GM12878 (cell line): ENCODE measurements around the gene ANKRD11. TPM values are rescaled to one million over a fixed set of nuclear protein-coding genes. Genes with fewer than 3 reads are reported as not detected.

ENCODE experiments used
- ATF3 ChIP-seq: IDR thresholded peaks from 2 replicates; pipeline ENCODE4 v1.6.1; 2011; ENCODE audit warnings: low read depth, mild to moderate bottlenecking, low read length, moderate library complexity, borderline replicate concordance; ENCODE audit errors: extremely low read depth
- CHD4 ChIP-seq: fragments of 200-600 bp; sonication (generic); IDR thresholded peaks from 2 replicates; pipeline ENCODE4 v1.6.1; 2016; ENCODE audit warnings: mild to moderate bottlenecking
- EP300 ChIP-seq, 2 experiments: fragments of 150-350 bp in 1 of 2; IDR thresholded peaks; 2 replicates each; pipeline ENCODE4 v1.6.1; 2011 to 2012; ENCODE audit warnings: low read depth in 2 of 2, low read length in 2 of 2, borderline replicate concordance in 1 of 2, improper control_type of control experiment in 1 of 2, inconsistent platforms in 1 of 2; ENCODE audit not compliant: control insufficient read depth in 1 of 2
- FOS ChIP-seq: IDR thresholded peaks from 3 replicates; pipeline ENCODE4 v1.6.1; 2011; ENCODE audit warnings: borderline replicate concordance; ENCODE audit not compliant: insufficient read length; ENCODE audit errors: extremely low read depth
- IKZF1 ChIP-seq: fragments of 450-650 bp; conservative IDR thresholded peaks from 2 replicates; pipeline ENCODE4 v1.6.1; 2017; ENCODE audit warnings: antibody characterized with exemption, mild to moderate bottlenecking
- MYC ChIP-seq: IDR thresholded peaks from 2 replicates; pipeline ENCODE4 v1.6.1; 2011; ENCODE audit warnings: mild to moderate bottlenecking, low read length, moderate library complexity, inconsistent platforms; ENCODE audit not compliant: insufficient read depth, insufficient replicate concordance, insufficient read length, severe bottlenecking
- RAD21 ChIP-seq: IDR thresholded peaks from 2 replicates; pipeline ENCODE4 v1.6.1; 2011; ENCODE audit warnings: mild to moderate bottlenecking, low read depth, low read length, moderate library complexity; ENCODE audit not compliant: insufficient read depth
- WRNIP1 ChIP-seq: IDR thresholded peaks from 2 replicates; pipeline ENCODE4 v1.6.1; 2011; ENCODE audit warnings: low read depth, low read length, improper control_type of control experiment, borderline replicate concordance
- ZNF217 ChIP-seq: fragments of 450-650 bp; IDR thresholded peaks from 2 replicates; pipeline ENCODE4 v1.6.1; 2017; ENCODE audit warnings: antibody characterized with exemption, mild to moderate bottlenecking
- ZNF274 ChIP-seq: IDR thresholded peaks from one replicate; pipeline ENCODE4 v1.8.0; 2011; ENCODE audit not compliant: insufficient read length, insufficient read depth
- ZNF384 ChIP-seq: IDR thresholded peaks from 2 replicates; pipeline ENCODE4 v1.6.1; 2012; ENCODE audit warnings: low read depth, mild to moderate bottlenecking, low read length, improper control_type of control experiment, borderline replicate concordance
- ZNF687 ChIP-seq: fragments of 450-650 bp; IDR thresholded peaks from 2 replicates; pipeline ENCODE4 v1.6.1; 2017; ENCODE audit warnings: mild to moderate bottlenecking, moderate library complexity
- polyA plus RNA-seq, 11 experiments: library from polyadenylated mRNA; depleted of rRNA in 4 of 11; unstranded in 6 of 11; stranded (reverse) in 5 of 11; fragments of >200 nt; fragmentation: Nextera tagmentation in 4 of 11; fragmentation: Illumina TruSeq in 1 of 11; extraction: Ambion mirVana in 4 of 11; extraction: Trizol in 1 of 11; gene quantifications; 1 replicate in 1 of 11; 2 replicates in 10 of 11; pipeline versions ENCODE4 v1.2.1 to v1.2.3, GENCODE V29; 2011 to 2016; ENCODE audit warnings: inconsistent platforms in 2 of 11, missing spikeins in 2 of 11, low read depth in 1 of 11
- total RNA-seq, 4 experiments: library from RNA; depleted of rRNA in 3 of 4; stranded (reverse); fragments of >200 nt in 3 of 4; fragmentation: Illumina TruSeq in 1 of 4; extraction: Trizol in 1 of 4; gene quantifications; 2 replicates each; pipeline versions ENCODE4 v1.2.1 to v1.2.3, GENCODE V29; 2013 to 2021
- TF ChIP-seq, protein P1 (sequence below): fragments of 450-650 bp; formaldehyde crosslinking; IDR thresholded peaks from 2 replicates; pipeline ENCODE4 v1.4.0; 2020; ENCODE audit warnings: mild to moderate bottlenecking, moderate library complexity
- TF ChIP-seq, protein P2 (sequence below): fragments of 450-650 bp; IDR thresholded peaks from 2 replicates; pipeline ENCODE4 v1.6.1; 2017; ENCODE audit warnings: antibody characterized with exemption, mild to moderate bottlenecking, moderate library complexity
- TF ChIP-seq, protein P3 (sequence below): IDR thresholded peaks from 2 replicates; pipeline ENCODE4 v1.6.1; 2011; ENCODE audit warnings: mild to moderate bottlenecking, low read depth, low read length, moderate library complexity; ENCODE audit not compliant: insufficient replicate concordance

Gene ANKRD11
- total and polyA plus RNA-seq, 10 of the 15 experiments (the other 5 are each of a cell fraction or from before 2014, with no cell fraction given) = 5.1 to 103 (median 27.4) TPM

DNA sequence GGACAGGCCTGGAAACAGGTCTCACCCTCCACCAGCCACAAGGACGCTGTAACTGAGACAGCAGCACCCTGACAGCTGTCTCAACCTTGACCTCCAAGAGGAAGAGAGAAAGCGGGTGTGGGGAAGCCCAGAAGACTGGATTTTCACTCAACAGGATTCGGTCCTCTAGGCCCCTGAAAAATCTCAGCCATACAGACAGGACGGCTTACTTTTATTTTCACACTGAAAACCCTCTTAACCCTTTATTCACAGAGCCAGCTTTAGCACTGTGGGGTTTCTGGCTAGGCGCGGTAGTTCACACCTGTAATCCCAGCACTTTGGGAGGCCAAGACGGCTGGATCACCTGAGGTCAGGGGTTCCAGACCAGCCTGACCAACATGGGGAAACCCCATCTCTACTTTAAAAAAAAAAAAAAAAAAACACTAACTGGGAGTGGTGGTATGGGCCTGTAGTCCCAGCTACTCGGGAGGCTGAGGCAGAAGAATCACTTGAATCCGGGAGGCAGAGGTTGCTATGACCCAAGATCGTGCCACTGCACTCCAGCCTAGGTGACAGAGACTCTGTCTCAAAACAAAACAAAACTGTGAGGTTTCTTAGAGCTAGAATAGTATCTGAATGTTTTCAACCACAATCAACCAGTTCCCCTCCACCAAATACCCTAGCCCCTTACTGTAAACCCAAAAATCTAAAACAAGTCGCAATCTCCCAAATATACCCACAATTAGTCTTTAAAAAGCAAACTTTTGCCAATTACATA is 5.3 kb downstream of the ANKRD11 start (continued):
- TF ChIP-seq, protein P1, sequence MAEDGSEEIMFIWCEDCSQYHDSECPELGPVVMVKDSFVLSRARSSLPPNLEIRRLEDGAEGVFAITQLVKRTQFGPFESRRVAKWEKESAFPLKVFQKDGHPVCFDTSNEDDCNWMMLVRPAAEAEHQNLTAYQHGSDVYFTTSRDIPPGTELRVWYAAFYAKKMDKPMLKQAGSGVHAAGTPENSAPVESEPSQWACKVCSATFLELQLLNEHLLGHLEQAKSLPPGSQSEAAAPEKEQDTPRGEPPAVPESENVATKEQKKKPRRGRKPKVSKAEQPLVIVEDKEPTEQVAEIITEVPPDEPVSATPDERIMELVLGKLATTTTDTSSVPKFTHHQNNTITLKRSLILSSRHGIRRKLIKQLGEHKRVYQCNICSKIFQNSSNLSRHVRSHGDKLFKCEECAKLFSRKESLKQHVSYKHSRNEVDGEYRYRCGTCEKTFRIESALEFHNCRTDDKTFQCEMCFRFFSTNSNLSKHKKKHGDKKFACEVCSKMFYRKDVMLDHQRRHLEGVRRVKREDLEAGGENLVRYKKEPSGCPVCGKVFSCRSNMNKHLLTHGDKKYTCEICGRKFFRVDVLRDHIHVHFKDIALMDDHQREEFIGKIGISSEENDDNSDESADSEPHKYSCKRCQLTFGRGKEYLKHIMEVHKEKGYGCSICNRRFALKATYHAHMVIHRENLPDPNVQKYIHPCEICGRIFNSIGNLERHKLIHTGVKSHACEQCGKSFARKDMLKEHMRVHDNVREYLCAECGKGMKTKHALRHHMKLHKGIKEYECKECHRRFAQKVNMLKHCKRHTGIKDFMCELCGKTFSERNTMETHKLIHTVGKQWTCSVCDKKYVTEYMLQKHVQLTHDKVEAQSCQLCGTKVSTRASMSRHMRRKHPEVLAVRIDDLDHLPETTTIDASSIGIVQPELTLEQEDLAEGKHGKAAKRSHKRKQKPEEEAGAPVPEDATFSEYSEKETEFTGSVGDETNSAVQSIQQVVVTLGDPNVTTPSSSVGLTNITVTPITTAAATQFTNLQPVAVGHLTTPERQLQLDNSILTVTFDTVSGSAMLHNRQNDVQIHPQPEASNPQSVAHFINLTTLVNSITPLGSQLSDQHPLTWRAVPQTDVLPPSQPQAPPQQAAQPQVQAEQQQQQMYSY = no peak
- TF ChIP-seq, protein P2, sequence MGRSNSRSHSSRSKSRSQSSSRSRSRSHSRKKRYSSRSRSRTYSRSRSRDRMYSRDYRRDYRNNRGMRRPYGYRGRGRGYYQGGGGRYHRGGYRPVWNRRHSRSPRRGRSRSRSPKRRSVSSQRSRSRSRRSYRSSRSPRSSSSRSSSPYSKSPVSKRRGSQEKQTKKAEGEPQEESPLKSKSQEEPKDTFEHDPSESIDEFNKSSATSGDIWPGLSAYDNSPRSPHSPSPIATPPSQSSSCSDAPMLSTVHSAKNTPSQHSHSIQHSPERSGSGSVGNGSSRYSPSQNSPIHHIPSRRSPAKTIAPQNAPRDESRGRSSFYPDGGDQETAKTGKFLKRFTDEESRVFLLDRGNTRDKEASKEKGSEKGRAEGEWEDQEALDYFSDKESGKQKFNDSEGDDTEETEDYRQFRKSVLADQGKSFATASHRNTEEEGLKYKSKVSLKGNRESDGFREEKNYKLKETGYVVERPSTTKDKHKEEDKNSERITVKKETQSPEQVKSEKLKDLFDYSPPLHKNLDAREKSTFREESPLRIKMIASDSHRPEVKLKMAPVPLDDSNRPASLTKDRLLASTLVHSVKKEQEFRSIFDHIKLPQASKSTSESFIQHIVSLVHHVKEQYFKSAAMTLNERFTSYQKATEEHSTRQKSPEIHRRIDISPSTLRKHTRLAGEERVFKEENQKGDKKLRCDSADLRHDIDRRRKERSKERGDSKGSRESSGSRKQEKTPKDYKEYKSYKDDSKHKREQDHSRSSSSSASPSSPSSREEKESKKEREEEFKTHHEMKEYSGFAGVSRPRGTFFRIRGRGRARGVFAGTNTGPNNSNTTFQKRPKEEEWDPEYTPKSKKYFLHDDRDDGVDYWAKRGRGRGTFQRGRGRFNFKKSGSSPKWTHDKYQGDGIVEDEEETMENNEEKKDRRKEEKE = no peak
- no peak for TF ChIP-seq ZNF274
- no peak for TF ChIP-seq CHD4
- no peak for TF ChIP-seq WRNIP1
- TF ChIP-seq ZNF687 = peak; percentile 74
- TF ChIP-seq RAD21 = no peak
- no peak for TF ChIP-seq FOS
- TF ChIP-seq ZNF384 = peak; percentile 27; the same call in 1 of the 2 replicates
- TF ChIP-seq, protein P3, sequence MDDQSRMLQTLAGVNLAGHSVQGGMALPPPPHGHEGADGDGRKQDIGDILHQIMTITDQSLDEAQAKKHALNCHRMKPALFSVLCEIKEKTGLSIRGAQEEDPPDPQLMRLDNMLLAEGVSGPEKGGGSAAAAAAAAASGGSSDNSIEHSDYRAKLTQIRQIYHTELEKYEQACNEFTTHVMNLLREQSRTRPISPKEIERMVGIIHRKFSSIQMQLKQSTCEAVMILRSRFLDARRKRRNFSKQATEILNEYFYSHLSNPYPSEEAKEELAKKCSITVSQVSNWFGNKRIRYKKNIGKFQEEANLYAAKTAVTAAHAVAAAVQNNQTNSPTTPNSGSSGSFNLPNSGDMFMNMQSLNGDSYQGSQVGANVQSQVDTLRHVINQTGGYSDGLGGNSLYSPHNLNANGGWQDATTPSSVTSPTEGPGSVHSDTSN = peak; percentile 21
- TF ChIP-seq EP300 (IDR thresholded peaks at IDR 0.05; ENCODE audit: borderline replicate concordance in 1 of 2, control insufficient read depth in 1 of 2, low read depth in 2 of 2, low read length in 2 of 2) = no peak; a peak in 1 of 4 replicates
- peak; percentile 86 for TF ChIP-seq IKZF1
- TF ChIP-seq MYC = no peak
- TF ChIP-seq ATF3 = no peak
- no peak for TF ChIP-seq ZNF217
